Gastrocnemius medialis (tissue), 4 donors: ENCODE results near the gene SERPINB8. TPM values are rescaled to one million over a fixed set of nuclear protein-coding genes. Genes with fewer than 3 reads are reported as not detected.

Experiments used
- ATAC-seq, 2 donors: fragments of 150-250 bp; one replicate each; pipeline ENCODE4 v1.9.1; 2016
- DNase-seq, 2 donors: peaks; one replicate each; pipeline ENCODE4 v3.0.0-alpha.2; 2019
- H3K27ac ChIP-seq, 4 donors: fragments of 200-600 bp; sonication (generic); 1 replicate in 1 of 4; 2 replicates in 3 of 4; pipeline ENCODE4 v1.5.1; 2016 to 2018; ENCODE audit warnings: mild to moderate bottlenecking in 2 of 4, moderate library complexity in 1 of 4
- H3K27me3 ChIP-seq, 3 donors: fragments of 200-600 bp; sonication (generic) in 2 of 3; 1 replicate in 1 of 3; 2 replicates in 2 of 3; pipeline versions ENCODE4 v1.5.1 to v1.6.0; 2016 to 2019; ENCODE audit warnings: mild to moderate bottlenecking in 1 of 3, moderate library complexity in 1 of 3
- H3K36me3 ChIP-seq, 2 donors: fragments of 200-600 bp; sonication (generic) in 1 of 2; one replicate each; pipeline ENCODE4 v1.5.1; 2017 to 2018
- H3K4me1 ChIP-seq, 2 donors: fragments of 200-600 bp; sonication (generic) in 1 of 2; one replicate each; pipeline ENCODE4 v1.5.1; 2016 to 2017; ENCODE audit warnings: mild to moderate bottlenecking in 2 of 2
- H3K4me3 ChIP-seq, 4 donors: fragments of 200-600 bp; sonication (generic) in 3 of 4; 1 replicate in 1 of 4; 2 replicates in 3 of 4; pipeline ENCODE4 v1.5.1; 2016 to 2019; ENCODE audit warnings: mild to moderate bottlenecking in 2 of 4
- H3K9me3 ChIP-seq, 3 donors: fragments of 200-600 bp; sonication (generic) in 2 of 3; 1 replicate in 1 of 3; 2 replicates in 2 of 3; pipeline ENCODE4 v1.5.1; 2016 to 2019
- POLR2A ChIP-seq, 2 donors: fragments of 450-650 bp; IDR thresholded peaks; one replicate each; pipeline ENCODE4 v1.6.1; 2017; ENCODE audit warnings: antibody characterized with exemption in 2 of 2, mild to moderate bottlenecking in 2 of 2, moderate library complexity in 2 of 2
- in situ Hi-C, 4 donors: fragments of 200-750 bp; cut with MboI; loops; one replicate each; pipeline versions ENCODE4 v1.15.0 to v1.8.0; 2017; ENCODE audit warnings: low sequenced_read_pairs in 4 of 4
- intact Hi-C: fragments of 100-400 bp; cut with DNase I; formaldehyde crosslinking; loops from one replicate; pipeline ENCODE4 v1.15.1; 2023; ENCODE audit warnings: low total_unique reads
- total RNA-seq, 4 donors: library from RNA; depleted of rRNA; stranded (reverse); fragments of >200 nt; gene quantifications; one replicate each; pipeline versions ENCODE4 v1.1.0 to v1.2.3, GENCODE V29; 2016
- TF ChIP-seq, protein P1 (sequence below), 5 experiments: fragments of 450-650 bp in 3 of 5; fragments of 200-600 bp in 2 of 5; sonication (generic) in 2 of 5; IDR thresholded peaks in 4 of 5; conservative IDR thresholded peaks in 1 of 5; 1 replicate in 4 of 5; 2 replicates in 1 of 5; pipeline ENCODE4 v1.5.1; 2016 to 2019; ENCODE audit warnings: antibody characterized with exemption in 5 of 5, mild to moderate bottlenecking in 3 of 5, moderate library complexity in 3 of 5

Gene SERPINB8
- total RNA-seq, 4 donors from 2014 or later = 0.87 to 3.8 (median 1.6) TPM

DNA sequence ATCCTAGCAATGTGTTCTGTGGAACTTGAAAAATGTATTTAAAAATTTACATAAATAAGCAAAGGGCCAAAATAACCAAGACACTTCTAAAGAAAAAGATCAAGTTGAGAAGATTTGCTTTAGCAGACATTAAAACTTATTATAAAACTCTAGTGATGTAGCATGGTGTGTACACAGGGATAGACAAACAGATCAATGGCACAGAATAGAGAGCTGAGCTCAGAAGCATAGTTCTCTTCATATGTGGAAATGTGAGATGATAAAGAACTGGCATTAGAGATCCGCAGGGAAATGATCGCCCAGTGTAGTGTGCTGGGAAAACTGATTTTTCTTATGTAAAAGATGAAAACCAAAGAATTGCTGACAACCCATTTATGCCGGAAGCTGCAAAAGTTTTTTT, 39.4 kb downstream of the SERPINB8 start:
- in situ Hi-C loops (no loop called here), intact Hi-C loops (no loop called here)
- Histone ChIP-seq H3K36me3 (no peaks in the 10 kb centered on the region), H3K4me1 (no peaks in the 10 kb centered on the region), H3K9me3 (no peaks in the 10 kb centered on the region), H3K4me3 (no peak overlapping the region), H3K27ac (no peak overlapping the region), H3K27me3 (no peaks in the 10 kb centered on the region)
- no peak for TF ChIP-seq POLR2A (IDR thresholded peaks at IDR 0.05)
- ATAC-seq = no peak
- no peak for DNase-seq

DNA sequence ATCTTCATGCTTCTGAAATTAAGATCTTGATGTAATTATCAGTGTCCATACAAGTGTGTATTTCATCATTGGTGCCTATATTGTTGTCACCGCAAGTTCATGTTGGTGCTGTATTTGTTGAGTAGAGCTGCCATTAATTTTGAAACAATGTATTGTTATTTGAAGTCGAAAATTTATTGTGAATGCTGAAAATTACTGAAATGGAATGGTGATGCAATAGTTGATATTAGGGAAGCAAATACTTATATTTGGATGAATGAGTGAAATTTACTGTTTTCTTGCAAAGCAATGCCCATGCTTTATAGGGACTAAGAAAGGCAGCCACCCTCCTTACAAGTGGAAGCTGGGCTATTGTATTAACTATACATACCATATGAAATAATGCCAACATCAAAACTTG, 41.6 kb downstream of the SERPINB8 start:
- no peaks in the 10 kb centered on the region for H3K36me3 ChIP-seq
- no peak for DNase-seq
- no peaks in the 10 kb centered on the region for H3K27me3 ChIP-seq
- TF ChIP-seq POLR2A (IDR thresholded peaks at IDR 0.05) = no peak
- TF ChIP-seq, protein P1, sequence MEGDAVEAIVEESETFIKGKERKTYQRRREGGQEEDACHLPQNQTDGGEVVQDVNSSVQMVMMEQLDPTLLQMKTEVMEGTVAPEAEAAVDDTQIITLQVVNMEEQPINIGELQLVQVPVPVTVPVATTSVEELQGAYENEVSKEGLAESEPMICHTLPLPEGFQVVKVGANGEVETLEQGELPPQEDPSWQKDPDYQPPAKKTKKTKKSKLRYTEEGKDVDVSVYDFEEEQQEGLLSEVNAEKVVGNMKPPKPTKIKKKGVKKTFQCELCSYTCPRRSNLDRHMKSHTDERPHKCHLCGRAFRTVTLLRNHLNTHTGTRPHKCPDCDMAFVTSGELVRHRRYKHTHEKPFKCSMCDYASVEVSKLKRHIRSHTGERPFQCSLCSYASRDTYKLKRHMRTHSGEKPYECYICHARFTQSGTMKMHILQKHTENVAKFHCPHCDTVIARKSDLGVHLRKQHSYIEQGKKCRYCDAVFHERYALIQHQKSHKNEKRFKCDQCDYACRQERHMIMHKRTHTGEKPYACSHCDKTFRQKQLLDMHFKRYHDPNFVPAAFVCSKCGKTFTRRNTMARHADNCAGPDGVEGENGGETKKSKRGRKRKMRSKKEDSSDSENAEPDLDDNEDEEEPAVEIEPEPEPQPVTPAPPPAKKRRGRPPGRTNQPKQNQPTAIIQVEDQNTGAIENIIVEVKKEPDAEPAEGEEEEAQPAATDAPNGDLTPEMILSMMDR (IDR thresholded peaks at IDR 0.05 in 4 of 5, conservative IDR thresholded peaks at IDR 0.05 in 1 of 5) = no peak
- H3K4me3 ChIP-seq = no peak overlapping the region
- no peaks in the 10 kb centered on the region for H3K9me3 ChIP-seq
- no peak overlapping the region for H3K27ac ChIP-seq
- in situ Hi-C loops = no loop called here
- intact Hi-C loops = no loop called here
- H3K4me1 ChIP-seq = no peaks in the 10 kb centered on the region
- no peak for ATAC-seq

DNA sequence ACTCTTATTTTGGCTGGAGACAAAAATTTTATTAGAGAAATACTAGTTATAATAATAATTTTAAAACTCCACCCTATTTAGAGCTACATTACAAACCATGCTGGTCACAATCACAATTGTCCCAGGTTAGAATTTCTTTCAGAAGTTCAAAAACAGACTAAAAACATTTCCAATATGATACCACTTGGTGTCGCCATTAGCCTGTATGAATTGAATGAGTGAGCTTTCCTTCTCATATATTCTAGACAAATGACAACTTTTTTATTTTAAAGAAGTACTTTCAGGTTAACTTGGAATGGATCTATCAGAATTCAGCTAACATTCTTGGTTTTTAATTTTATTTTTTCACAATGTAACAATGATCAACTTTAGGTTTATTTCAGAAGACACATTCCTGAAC, 48.0 kb downstream of the SERPINB8 start:
- in situ Hi-C loops (no loop called here), intact Hi-C loops (no loop called here)
- no peak for TF ChIP-seq POLR2A (IDR thresholded peaks at IDR 0.05)
- TF ChIP-seq, protein P1 (IDR thresholded peaks at IDR 0.05 in 4 of 5, conservative IDR thresholded peaks at IDR 0.05 in 1 of 5) = peak in 2 of 5 experiments; percentile 12 to 16
- H3K4me1 ChIP-seq = no peaks in the 10 kb centered on the region
- ATAC-seq = no peak
- no peaks in the 10 kb centered on the region for H3K9me3 ChIP-seq
- no peak overlapping the region for H3K4me3 ChIP-seq
- no peak overlapping the region for H3K27ac ChIP-seq
- H3K27me3 ChIP-seq = no peaks in the 10 kb centered on the region
- no peak for DNase-seq
- H3K36me3 ChIP-seq = no peaks in the 10 kb centered on the region

DNA sequence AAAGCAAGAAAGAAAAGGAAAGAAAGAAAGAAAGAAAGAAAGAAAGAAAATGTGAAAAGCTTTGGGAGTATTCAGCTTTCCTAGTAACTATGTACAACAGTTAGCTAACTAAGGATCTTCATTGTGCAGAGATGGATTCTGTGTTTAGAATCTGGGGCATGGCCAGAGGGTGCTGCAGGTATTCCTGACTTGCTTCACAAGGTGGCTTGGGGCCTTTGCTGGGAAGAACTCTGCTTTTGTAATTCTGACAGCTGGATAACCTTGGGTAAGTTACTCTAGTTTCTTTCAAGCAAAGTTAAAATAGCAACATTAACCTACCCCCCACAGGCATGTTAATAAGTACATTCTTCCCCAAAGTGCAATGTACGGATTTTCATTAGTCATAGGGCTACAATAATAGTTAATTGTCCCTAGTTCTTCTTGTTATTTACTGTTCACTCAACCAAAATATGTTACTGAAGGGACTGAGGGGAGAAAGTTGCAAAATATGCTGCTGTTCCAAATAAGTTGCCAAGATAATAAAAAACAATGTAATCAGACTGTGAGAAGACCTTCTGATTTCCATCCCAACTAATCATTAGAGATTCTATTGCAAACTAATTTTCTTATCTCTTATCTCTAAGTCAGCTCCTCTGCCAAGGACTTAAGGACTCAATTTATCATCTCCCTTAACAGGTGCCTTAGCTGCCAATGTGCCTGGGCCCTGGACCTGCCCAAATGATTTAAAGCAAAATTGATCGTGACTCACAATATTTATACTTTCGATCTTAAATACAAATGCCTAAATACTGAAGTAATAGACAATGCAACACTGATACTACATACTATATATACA, 50.3 kb downstream of the SERPINB8 start:
- Histone ChIP-seq H3K4me1 (no peaks in the 10 kb centered on the region), H3K27ac (no peak overlapping the region), H3K36me3 (no peaks in the 10 kb centered on the region), H3K9me3 (no peaks in the 10 kb centered on the region), H3K4me3 (no peak overlapping the region), H3K27me3 (no peaks in the 10 kb centered on the region)
- in situ Hi-C loops = no loop called here
- DNase-seq (no peak), ATAC-seq (no peak)
- TF ChIP-seq, protein P1 (IDR thresholded peaks at IDR 0.05 in 4 of 5, conservative IDR thresholded peaks at IDR 0.05 in 1 of 5) = no peak
- no peak for TF ChIP-seq POLR2A (IDR thresholded peaks at IDR 0.05)
- intact Hi-C loops = no loop called here

DNA sequence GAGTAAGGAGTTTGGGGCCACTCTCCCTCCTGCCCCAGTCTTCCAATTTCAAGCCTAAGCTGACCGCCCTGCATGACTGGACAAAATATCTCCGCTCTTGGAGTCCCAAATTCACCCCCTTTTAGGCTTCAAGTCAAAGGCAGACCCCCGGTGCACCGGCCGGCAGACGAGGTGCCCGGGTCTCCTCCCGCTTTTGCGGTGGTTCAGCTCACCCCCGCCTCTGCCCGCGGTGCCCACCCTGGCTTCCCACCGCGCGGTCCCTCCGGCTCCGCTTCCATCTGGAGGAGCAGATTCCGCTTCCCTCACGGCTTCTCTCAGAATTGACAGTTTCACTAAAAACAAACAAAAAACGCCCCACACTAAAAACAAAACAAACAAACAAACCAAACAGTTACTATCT, 56.5 kb downstream of the SERPINB8 start:
- ATAC-seq (no peak), DNase-seq (no peak)
- no peaks in the 10 kb centered on the region for H3K27me3 ChIP-seq
- H3K9me3 ChIP-seq = no peaks in the 10 kb centered on the region
- H3K36me3 ChIP-seq = no peaks in the 10 kb centered on the region
- in situ Hi-C loops = no loop called here
- intact Hi-C loops = no loop called here
- no peaks in the 10 kb centered on the region for H3K4me1 ChIP-seq
- H3K27ac ChIP-seq = no peak overlapping the region
- TF ChIP-seq POLR2A (IDR thresholded peaks at IDR 0.05) = no peak
- TF ChIP-seq, protein P1 (IDR thresholded peaks at IDR 0.05 in 4 of 5, conservative IDR thresholded peaks at IDR 0.05 in 1 of 5) = no peak
- no peak overlapping the region for H3K4me3 ChIP-seq
